Retinal pigment epithelial cell (primary cell): Measurements from ENCODE around the gene NMT2.

ENCODE experiments used
- DNase-seq: peaks from one replicate; pipeline ENCODE4 v3.0.0-alpha.2; 2010; ENCODE audit warnings: low read depth
- H3K4me3 ChIP-seq: 2 replicates; pipeline ENCODE4 v1.5.1; 2011; ENCODE audit warnings: mild to moderate bottlenecking, low read length, control low read depth, moderate library complexity
- CTCF ChIP-seq: conservative IDR thresholded peaks from 2 replicates; pipeline ENCODE4 v1.5.1; 2011; ENCODE audit warnings: low read depth, low read length, control low read depth, inconsistent platforms

NMT2 gene

GRCh38 chr10:15152556-15152955 lies 15.9 kb downstream of the NMT2 start:
- no peak overlapping the region for H3K4me3 ChIP-seq
- DNase-seq: no peak
- no peak for TF ChIP-seq CTCF

- no peak for DNase-seq
- H3K4me3 ChIP-seq: no peak overlapping the region
- no peak for TF ChIP-seq CTCF
These were observed 17.9 kb downstream of the NMT2 start for GRCh38 chr10:15150563-15150962.

GRCh38 chr10:15149042-15149771 lies 19.3 kb downstream of the NMT2 start:
- no peak for DNase-seq
- TF ChIP-seq CTCF: no peak
- H3K4me3 ChIP-seq: no peak overlapping the region

- no peak overlapping the region for H3K4me3 ChIP-seq
- no peak for DNase-seq
- no peak for TF ChIP-seq CTCF
These were observed 20.7 kb downstream of the NMT2 start for GRCh38 chr10:15147594-15148392.

- no peak for TF ChIP-seq CTCF
- no peak for DNase-seq
- no peak overlapping the region for H3K4me3 ChIP-seq
These were observed 22.1 kb downstream of the NMT2 start for GRCh38 chr10:15146366-15146765.

GRCh38 chr10:15144788-15145187 lies 23.7 kb downstream of the NMT2 start:
- no peak for TF ChIP-seq CTCF
- H3K4me3 ChIP-seq: no peak overlapping the region
- DNase-seq: no peak
